Subcutaneous adipose tissue (tissue), 4 donors: ENCODE data around the gene COA8. TPM values are rescaled to one million over a fixed set of nuclear protein-coding genes. Genes with fewer than 3 reads are reported as not detected.

Source experiments
- total RNA-seq, 4 donors: library from RNA; depleted of rRNA; stranded (reverse); fragments of >200 nt; gene quantifications; one replicate each; pipeline ENCODE4 v1.1.0, GENCODE V29; 2016
- TF ChIP-seq, protein P1 (sequence below): fragments of 450-650 bp; IDR thresholded peaks from one replicate; pipeline ENCODE4 v1.5.1; 2016; ENCODE audit warnings: low read depth, mild to moderate bottlenecking, control low read depth, antibody characterized with exemption, moderate library complexity

COA8 gene
- 10 to 100 TPM; 35.1 to 59.9 (median 49.2) TPM for total RNA-seq

GRCh38 chr14:103562429-103563225, at the start of gene COA8, which contains the start of gene BAG5:
TSS of gene COA8 (plus strand) at chr14:103562960. CDS start at chr14:103563002, 42 bp downstream.
TSS of gene BAG5 (minus strand) at chr14:103562657. CDS start at chr14:103561164, 1,493 bp downstream.
- TF ChIP-seq, protein P1, sequence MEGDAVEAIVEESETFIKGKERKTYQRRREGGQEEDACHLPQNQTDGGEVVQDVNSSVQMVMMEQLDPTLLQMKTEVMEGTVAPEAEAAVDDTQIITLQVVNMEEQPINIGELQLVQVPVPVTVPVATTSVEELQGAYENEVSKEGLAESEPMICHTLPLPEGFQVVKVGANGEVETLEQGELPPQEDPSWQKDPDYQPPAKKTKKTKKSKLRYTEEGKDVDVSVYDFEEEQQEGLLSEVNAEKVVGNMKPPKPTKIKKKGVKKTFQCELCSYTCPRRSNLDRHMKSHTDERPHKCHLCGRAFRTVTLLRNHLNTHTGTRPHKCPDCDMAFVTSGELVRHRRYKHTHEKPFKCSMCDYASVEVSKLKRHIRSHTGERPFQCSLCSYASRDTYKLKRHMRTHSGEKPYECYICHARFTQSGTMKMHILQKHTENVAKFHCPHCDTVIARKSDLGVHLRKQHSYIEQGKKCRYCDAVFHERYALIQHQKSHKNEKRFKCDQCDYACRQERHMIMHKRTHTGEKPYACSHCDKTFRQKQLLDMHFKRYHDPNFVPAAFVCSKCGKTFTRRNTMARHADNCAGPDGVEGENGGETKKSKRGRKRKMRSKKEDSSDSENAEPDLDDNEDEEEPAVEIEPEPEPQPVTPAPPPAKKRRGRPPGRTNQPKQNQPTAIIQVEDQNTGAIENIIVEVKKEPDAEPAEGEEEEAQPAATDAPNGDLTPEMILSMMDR = no peak

DNA sequence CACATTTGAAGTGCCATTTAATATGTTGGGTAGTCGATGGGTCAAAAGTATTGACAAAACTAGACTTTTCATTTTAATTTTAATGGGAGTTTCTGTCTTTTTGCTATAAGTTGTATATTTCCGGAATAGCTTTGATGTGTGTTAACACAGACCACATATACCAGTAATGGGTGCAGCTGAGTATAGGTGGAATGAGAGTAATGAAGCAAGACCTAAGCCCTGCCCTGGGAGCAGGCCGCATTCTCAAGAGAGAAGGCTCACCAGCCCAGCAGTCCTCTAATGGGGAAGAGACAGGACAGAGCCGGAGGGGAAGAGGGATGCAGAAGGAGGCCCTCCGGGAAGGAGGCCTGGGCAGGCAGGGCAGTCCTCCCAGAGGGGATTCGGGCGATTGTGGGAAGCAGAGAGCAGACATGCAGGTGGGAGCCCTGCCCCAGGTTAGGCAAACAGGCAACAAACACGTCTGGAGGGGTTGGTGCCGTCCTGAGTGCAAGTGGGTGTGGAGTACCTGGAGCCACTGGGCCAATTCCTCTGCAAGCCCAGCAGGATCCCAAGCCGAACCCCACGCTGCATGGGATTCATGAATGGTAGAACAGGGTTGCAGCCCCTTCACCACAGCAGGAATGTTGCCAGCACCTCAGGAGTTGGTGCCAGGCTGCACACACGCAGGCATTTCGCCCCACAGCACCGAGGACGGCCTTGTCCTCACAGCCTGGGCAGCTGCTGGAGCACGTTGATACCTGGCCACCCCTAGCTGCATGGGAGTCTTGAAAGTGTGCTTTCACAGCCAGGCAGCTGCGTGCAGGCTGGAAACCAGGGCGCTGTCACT, 48.0 kb upstream of the COA8 start:
- TF ChIP-seq, protein P1 = no peak

GRCh38 chr14:103516426-103517173, 46.2 kb upstream of the COA8 start:
- TF ChIP-seq, protein P1 = no peak

DNA sequence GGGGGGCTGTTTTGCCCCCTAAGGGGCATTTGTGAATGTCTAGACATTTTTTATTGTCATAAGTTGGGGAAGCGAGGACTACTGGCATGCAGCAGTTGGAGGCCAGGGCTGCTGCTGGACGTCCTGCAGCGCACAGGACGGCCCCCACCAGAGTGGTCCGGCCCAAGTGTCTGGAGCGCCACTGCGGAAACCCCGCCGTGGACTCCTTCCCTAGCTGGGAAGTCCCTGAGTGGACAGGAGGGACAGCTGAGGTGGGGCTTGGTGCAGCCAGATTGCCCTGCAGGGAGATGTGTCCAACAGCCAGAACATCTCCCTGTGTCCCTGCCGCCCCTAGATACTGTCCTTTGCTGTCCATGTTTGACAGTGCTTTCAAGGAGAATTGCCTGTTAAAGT, 45.6 kb upstream of the COA8 start:
- TF ChIP-seq, protein P1 = no peak

DNA sequence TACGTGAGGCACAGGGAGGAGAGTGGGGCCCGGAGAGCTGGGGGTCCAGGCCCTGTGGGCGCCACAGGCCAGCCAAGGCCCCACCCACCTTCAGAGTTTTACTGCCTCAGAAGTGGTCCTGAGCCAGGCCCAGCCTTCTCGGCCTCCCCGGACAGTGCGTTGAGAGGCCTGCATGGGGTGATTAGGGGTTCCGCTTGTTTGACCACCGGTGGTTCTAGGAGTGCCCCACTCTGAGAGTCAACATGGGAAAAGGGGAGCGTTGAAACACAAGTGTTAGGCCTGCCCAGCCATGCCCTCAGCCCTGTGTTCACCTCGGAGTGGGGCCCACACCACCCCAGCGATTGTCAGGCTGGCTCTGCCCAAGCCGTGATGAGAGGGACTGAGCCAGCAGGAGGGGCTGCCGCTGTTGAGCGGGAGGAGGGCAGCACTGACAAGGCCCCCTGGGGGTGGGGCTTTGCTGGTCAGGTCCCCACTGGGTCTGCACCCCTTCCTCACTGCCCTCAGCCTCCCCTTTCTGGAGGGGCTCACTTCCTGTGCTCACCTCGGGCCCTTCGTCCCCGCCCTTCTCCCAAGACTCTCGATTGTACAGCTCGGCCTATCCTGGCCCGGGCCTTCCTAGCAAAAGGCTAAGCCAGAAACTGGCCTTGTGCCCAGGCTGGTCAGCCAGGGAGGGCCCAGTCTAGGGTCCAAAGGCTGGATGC, 44.9 kb upstream of the COA8 start:
- TF ChIP-seq, protein P1 = no peak

- TF ChIP-seq, protein P1 = no peak
Observed at GRCh38 chr14:103518422-103519042, 44.2 kb upstream of the COA8 start.
